ENCODE measurements around the gene OAS2.

DNA sequence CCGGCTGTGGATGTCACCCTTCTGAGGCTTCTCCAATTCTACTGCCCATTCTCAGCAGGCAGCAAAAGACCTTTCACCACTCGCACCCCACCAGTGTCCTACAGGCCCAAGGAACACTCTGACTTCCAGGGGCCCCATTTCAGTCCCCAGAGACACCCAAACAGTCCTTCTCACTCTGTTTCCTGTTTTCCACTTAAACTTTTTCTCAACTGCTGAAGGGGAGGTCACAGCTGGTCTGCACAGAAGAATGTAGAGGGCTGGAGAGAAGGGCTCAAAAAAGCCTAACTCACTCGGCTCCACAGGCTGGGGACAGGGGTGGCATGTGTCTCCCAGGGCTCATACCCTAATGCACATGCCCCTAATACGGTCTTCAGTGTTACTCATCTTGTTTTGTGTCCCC is 74.0 kb downstream of the OAS2 start:
- TF ChIP-seq, protein P1, sequence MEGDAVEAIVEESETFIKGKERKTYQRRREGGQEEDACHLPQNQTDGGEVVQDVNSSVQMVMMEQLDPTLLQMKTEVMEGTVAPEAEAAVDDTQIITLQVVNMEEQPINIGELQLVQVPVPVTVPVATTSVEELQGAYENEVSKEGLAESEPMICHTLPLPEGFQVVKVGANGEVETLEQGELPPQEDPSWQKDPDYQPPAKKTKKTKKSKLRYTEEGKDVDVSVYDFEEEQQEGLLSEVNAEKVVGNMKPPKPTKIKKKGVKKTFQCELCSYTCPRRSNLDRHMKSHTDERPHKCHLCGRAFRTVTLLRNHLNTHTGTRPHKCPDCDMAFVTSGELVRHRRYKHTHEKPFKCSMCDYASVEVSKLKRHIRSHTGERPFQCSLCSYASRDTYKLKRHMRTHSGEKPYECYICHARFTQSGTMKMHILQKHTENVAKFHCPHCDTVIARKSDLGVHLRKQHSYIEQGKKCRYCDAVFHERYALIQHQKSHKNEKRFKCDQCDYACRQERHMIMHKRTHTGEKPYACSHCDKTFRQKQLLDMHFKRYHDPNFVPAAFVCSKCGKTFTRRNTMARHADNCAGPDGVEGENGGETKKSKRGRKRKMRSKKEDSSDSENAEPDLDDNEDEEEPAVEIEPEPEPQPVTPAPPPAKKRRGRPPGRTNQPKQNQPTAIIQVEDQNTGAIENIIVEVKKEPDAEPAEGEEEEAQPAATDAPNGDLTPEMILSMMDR (IDR thresholded peaks at IDR 0.05 in 4 of 5, conservative IDR thresholded peaks at IDR 0.05 in 1 of 5), result no peak
- no peak for TF ChIP-seq POLR2A (IDR thresholded peaks at IDR 0.05)

All from gastrocnemius medialis (tissue), 4 donors.